Measurements from ENCODE around the gene EP400.

DNA sequence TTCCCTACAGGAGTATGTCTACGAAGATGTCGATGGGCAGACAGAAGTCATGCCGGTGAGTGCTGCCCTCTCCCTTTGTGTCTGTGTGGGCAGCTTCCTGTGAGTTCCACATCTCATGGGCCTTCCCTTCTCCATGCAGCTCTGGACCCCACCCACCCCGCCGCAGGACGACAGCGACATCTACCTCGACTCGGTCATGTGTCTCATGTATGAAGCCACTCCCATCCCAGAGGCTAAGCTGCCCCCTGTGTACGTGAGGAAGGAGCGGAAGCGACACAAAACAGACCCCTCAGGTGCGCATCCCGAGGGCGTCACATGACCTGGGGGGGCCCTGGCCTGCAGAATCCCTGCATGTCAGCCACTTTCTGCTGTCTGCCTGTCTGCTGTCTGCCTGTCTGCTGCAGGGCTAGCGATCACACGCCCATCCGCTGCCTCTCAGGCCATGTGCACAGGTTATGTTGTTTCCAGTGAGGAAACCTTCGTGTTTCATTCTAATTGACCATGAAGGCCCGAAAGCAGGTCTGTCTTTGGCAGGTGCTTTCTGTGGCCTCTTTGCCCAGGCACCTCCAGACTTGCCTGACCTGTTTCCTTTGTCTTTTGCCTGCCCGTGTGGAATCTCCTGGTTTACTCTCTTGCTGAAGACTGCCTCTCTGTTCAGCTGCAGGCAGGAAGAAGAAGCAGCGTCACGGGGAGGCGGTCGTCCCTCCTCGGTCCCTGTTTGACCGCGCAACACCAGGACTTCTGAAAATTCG, 95.1 kb downstream of the EP400 start:
- TF ChIP-seq, protein P1, sequence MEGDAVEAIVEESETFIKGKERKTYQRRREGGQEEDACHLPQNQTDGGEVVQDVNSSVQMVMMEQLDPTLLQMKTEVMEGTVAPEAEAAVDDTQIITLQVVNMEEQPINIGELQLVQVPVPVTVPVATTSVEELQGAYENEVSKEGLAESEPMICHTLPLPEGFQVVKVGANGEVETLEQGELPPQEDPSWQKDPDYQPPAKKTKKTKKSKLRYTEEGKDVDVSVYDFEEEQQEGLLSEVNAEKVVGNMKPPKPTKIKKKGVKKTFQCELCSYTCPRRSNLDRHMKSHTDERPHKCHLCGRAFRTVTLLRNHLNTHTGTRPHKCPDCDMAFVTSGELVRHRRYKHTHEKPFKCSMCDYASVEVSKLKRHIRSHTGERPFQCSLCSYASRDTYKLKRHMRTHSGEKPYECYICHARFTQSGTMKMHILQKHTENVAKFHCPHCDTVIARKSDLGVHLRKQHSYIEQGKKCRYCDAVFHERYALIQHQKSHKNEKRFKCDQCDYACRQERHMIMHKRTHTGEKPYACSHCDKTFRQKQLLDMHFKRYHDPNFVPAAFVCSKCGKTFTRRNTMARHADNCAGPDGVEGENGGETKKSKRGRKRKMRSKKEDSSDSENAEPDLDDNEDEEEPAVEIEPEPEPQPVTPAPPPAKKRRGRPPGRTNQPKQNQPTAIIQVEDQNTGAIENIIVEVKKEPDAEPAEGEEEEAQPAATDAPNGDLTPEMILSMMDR (IDR thresholded peaks at IDR 0.05), result no peak
- no peak for TF ChIP-seq POLR2A (IDR thresholded peaks at IDR 0.05)
